ENCODE results near the gene CLN3.
A peak's percentile ranks its signal among the peaks of the same experiment; 100 is the strongest.
"Not testable (repeated sequence)": the region's sequence is repeated elsewhere in the genome, so short reads cannot be mapped to it uniquely, and the experiment has no call there.

CLN3 gene

GRCh38 chr16:28513484-28514181 lies 21.8 kb upstream of the CLN3 start:
- DNase-seq = peak; percentile 35

- no peak for DNase-seq
Measured at GRCh38 chr16:28511801-28512789, 20.2 kb upstream of the CLN3 start.

- no peak for DNase-seq
Measured at GRCh38 chr16:28511031-28511430, 19.2 kb upstream of the CLN3 start.

- no peak for DNase-seq
Measured at GRCh38 chr16:28505489-28506137, 13.7 kb upstream of the CLN3 start.

- no peak for DNase-seq
Measured at GRCh38 chr16:28504707-28505404, 13.0 kb upstream of the CLN3 start.

- DNase-seq = no peak
Measured at GRCh38 chr16:28503470-28504259, 11.8 kb upstream of the CLN3 start.

- DNase-seq = no peak
Measured at GRCh38 chr16:28502290-28502689, 10.4 kb upstream of the CLN3 start.

- DNase-seq = no peak
Measured at GRCh38 chr16:28501258-28502232, 9.7 kb upstream of the CLN3 start.

GRCh38 chr16:28500476-28501180 lies 8.8 kb upstream of the CLN3 start:
- not testable (repeated sequence) for DNase-seq

- no peak for DNase-seq
Measured at GRCh38 chr16:28499854-28500253, 8.0 kb upstream of the CLN3 start.

GRCh38 chr16:28498666-28499381 lies 7.0 kb upstream of the CLN3 start:
- DNase-seq = no peak

GRCh38 chr16:28497861-28498599 lies 6.2 kb upstream of the CLN3 start:
- DNase-seq = no peak

- no peak for DNase-seq
Measured at GRCh38 chr16:28497386-28497785, 5.5 kb upstream of the CLN3 start.

- DNase-seq = no peak
Measured at GRCh38 chr16:28496844-28497243, 5.0 kb upstream of the CLN3 start.

- DNase-seq = no peak
Measured at GRCh38 chr16:28495795-28496749, 4.2 kb upstream of the CLN3 start.

- DNase-seq = no peak
Measured at GRCh38 chr16:28495098-28495793, 3.4 kb upstream of the CLN3 start.

All from fibroblast of skin of back (primary cell).